Measurements from ENCODE around the gene NLRC5.
"Not testable (repeated sequence)": the region's sequence is repeated elsewhere in the genome, so short reads cannot be mapped to it uniquely, and the experiment has no call there.

Gene NLRC5

DNA sequence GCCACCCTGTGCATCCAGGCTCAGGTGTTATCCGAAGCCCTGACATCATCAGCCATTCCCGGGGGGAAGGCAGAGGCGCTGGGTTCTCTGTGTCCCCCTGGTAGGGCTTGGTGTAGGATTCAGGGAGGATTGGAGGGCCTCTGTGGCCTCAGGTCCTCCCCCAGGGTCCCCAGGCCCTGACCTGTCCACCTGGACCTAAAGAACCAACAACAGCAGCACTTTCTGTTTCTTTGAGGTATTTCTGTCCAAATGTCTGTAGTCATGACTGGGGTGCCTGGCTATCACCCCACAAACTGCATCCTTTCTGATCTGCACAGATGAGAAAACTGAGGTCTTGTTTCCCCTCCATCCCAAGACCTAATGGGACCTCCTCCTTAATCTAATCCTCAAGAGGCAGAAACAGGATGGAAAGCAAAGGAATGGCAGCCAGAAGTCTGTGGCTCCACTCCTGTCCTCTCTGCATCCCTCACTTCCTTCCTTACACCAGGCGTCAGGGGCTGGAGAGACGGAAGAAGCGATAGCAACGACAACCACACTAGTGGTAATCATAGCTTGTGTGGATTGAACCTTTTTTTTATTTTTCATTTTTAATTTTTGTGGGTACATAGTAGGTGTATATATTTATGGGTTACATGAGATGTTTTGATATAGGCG, 11.8 kb downstream of the NLRC5 start:
- DNase-seq = no peak

DNA sequence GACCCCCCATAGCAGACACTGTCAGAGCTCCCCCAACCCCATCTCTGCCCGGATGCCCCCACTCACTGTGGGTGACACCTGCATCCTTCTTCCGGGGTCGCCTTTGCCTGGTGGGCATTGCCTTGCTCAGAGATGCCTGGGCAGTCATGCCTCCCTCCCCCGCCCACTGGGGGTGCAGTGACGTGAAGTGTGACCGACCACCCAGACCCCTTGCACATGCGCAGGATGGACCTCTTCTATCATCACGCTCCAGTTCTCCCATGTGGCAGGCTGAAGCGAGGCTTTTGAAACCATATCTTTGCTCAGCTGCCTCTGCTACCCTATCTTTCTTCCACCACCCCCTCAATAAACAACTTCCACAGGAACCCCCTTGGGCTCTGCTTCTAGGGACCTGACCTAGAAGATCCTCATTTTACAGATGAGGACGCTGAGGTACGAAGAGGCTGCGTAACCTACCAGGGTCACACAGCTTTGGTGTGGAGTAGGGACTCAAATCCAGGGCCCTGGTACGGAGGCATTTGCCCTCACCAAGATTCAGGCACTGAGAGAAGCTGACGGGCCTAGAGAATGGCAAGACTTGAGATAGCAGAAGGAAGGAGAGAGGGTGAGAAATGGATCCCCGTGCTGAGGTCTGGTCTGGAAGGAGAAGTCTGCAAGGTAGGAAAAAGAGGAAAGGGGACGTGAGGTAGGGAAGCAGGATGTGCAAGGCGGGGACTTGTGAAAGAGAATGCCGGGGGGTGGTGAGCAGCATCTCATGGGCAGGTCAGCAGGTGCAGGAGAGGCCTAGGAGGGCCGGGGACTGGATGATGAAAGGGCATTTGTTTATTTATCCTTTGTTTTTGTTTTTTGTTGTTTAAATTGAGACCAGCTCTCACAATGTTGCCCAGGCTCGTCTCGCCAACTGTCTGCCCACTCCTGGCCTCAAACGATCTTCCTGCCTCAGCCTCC, 14.4 kb downstream of the NLRC5 start:
- DNase-seq = no peak

GRCh38 chr16:57004387-57005250, 15.3 kb downstream of the NLRC5 start:
- DNase-seq = no peak

DNA sequence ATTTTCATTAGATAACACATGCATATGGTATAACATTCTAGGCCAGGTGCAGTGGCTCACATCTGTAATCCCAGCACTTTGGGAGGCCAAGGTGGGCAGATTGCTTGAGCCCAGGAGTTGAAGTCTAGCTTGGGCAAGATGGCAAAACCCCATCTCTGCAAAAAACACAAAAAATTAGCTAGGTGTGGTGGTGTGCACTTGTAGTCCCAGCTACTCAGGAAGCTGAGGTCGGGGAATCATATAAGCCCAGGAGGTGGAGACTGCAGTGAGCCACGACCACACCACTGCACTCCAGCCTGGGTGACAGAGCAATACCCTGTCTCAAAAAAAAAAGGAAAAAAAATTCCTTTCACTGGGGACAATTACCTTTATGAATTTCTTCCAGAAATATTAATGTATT, 16.2 kb downstream of the NLRC5 start:
- not testable (repeated sequence) for DNase-seq

DNA sequence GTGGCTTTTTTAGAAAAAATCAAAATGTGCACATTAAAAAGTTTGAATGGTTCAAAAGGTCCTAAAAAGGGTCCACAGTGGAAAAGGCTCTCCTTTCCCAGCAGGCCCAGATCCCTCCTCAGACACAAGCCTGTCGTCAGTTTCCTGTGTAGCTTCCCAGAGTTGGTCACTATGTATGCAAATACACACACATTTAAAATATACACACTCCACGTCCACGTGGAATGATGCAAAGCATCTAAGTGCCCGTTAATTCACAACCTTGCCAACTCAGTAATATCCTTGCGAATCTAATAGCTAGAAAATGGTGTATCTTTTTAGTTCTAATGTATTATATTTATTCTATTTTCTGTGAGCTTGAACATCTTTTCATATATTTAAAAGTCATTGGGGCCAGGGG, 17.7 kb downstream of the NLRC5 start:
- DNase-seq = no peak

DNA sequence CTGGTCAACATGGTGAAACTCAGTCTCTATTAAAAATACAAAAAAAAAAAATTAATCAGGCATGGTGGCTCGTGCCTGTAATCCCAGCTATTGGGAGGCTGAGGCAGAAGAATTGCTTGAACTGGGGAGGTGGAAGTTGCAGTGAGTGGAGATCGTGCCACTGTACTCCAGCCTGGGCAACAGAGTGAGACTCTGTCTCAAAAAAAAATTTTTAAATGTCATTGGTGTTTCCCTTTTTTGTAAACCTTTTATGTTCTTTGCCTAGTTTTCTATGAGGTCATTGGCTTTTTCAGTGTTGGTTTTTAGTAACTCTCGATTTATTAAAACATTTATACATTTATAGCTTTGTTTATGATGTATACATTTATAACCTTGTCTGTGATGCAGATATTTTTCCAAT, 18.2 kb downstream of the NLRC5 start:
- DNase-seq = no peak

DNA sequence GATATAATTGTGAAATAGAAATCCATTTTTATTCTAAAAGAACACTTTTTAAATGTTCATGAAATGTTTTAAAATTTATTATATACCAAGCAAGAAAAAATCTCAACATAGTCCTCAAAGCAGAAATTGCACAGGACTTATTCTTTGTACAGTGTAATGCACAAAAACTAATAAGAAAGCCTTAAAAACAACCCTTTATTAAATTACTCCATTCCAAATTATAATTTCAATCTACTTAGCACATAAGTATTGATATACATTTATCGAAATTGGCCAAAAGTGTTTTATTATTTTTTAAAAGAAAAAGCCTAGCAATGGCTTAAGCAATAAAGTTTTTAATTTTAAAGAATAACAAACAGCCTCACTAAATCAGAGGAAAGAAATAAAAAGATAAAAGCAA, 19.1 kb downstream of the NLRC5 start:
- no peak for DNase-seq

- peak; percentile 46 for DNase-seq
Observed at GRCh38 chr16:57009643-57010170, 20.4 kb downstream of the NLRC5 start.

DNA sequence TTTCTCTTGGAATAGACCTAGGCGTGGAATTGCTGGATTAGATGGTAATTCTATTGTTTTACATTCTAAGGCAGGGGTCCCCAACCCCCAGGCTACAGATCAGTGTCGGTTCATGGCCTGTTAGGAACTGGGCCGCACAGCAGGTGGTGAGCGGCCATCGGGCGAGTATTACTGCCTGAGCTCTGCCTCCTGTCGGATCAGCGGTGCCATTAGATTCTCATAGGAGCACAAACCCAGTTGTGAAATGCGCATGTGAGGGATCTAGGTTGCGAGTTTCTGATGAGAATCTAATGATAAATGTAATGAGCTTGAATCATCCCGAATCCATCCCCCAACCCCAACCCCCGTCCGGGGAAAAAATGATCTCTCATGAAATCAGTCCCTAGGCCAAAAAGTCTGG, 23.0 kb downstream of the NLRC5 start:
- DNase-seq = no peak

- DNase-seq = no peak
Observed at GRCh38 chr16:57013229-57013628, 23.9 kb downstream of the NLRC5 start.

- DNase-seq = no peak
Observed at GRCh38 chr16:57013902-57014301, 24.5 kb downstream of the NLRC5 start.

DNA sequence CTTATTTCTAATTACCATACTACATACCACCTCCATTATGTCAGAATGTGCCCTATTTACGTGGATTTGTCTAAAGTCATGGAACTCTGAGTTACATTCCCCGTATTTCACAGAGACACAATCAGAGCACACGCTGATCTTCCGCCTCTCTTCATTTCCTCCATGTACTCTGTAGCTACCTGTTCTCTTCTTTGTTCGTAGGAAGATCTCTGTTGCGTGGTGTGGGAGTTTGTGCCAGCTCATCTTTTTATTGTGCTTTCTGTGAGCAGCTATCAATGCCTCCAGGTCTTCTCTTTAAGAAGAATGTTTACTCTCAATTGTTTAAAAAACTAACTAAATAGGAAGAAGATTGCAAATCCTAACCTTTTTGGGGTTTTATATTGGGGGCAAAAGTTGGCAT, 26.9 kb downstream of the NLRC5 start:
- no peak for DNase-seq

- DNase-seq = no peak
Observed at GRCh38 chr16:57016831-57017230, 27.5 kb downstream of the NLRC5 start.

GRCh38 chr16:57017251-57017650, 27.9 kb downstream of the NLRC5 start:
- DNase-seq = no peak

DNA sequence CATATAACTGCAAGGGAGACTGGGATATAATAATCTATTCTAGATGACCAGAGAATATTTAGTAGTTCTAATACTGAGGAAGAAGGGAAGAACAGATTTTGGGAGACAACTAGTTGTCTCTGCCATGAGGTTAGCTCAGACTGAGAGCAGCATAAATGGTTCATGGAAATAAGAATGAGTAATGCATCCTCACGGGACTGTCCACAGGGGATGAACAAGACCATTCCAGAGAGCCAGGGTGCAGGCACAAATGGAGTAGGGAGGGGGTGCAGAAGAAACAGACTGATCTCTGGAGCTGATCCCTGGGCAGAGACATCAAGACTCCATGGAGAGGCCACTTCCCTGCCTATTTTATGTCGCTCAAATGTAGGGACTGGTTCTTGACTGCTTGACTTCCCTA, 30.4 kb downstream of the NLRC5 start:
- no peak for DNase-seq

GRCh38 chr16:57020651-57021050, 31.3 kb downstream of the NLRC5 start:
- DNase-seq = no peak

GRCh38 chr16:57021757-57022156, 32.4 kb downstream of the NLRC5 start:
- no peak for DNase-seq

DNA sequence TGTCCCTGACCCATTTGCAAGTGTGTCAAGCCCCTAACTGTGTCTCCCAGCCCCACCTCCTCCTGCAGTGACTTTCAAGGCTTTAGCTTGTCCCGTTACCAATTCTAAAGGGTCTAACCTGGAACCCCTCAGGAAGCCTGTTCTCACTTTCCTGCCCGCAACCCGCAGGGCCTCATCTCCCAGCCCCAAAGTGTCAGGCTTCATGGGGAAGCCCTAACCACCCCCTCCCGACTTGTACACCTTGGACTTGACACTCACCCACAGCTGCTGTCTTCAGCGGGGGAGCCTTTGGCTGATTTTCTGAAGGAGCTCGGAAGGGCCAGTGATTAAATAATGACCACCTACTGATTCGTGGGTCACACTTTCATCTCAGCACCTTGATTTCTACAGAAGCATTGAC, 33.1 kb downstream of the NLRC5 start:
- no peak for DNase-seq

- DNase-seq = peak; percentile 85
Observed at GRCh38 chr16:57023541-57024249, 34.3 kb downstream of the NLRC5 start.

DNA sequence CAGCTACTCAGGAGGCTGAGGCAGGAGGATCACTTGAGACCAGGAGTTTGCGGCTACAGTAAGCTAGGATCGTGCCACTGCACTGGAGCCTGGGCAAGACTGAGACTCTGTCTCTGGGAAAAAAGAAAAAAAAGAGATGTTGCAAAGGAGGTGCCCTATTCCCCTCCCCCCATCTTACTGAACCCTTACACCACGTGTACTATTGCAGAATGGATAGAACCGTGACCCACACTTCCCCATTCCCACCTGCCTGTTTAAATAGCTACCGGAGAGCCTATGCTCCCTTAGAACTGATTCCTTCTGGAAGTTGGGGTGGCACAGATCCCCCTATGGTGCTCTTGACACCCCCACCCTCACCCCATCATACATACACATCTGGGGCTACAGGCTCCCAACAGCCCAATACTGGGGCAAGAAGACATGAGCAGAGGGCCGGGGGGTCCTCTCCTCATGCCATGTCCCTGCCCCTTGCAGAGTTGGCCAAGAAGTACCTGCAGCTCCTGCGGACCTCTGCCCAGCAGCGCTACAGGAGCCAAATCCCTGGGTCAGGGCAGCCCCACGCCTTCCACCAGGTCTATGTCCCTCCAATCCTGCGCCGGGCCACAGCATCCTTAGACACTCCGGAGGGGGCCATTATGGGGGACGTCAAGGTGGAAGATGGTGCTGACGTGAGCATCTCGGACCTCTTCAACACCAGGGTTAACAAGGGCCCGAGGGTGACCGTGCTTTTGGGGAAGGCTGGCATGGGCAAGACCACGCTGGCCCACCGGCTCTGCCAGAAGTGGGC, 35.7 kb downstream of the NLRC5 start:
- DNase-seq = no peak

DNA sequence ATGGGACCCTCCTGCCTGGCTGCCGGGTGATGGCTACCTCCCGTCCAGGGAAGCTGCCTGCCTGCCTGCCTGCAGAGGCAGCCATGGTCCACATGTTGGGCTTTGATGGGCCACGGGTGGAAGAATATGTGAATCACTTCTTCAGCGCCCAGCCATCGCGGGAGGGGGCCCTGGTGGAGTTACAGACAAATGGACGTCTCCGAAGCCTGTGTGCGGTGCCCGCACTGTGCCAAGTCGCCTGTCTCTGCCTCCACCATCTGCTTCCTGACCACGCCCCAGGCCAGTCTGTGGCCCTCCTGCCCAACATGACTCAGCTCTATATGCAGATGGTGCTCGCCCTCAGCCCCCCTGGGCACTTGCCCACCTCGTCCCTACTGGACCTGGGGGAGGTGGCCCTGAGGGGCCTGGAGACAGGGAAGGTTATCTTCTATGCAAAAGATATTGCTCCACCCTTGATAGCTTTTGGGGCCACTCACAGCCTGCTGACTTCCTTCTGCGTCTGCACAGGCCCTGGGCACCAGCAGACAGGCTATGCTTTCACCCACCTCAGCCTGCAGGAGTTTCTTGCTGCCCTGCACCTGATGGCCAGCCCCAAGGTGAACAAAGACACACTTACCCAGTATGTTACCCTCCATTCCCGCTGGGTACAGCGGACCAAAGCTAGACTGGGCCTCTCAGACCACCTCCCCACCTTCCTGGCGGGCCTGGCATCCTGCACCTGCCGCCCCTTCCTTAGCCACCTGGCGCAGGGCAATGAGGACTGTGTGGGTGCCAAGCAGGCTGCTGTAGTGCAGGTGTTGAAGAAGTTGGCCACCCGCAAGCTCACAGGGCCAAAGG, 36.8 kb downstream of the NLRC5 start:
- DNase-seq = no peak

Measured in CD4-positive, alpha-beta T cell treated with Interleukin-12 subunit alpha and Interleukin-12 subunit beta, for 1 hour (primary cell).